AG20443 (cell line): ENCODE data around the gene RBBP4.
A peak's percentile ranks its signal among the peaks of the same experiment; 100 is the strongest.

ENCODE experiments used
- DNase-seq: peaks from one replicate; pipeline ENCODE4 v3.0.0; 2012; ENCODE audit warnings: low spot score, mixed read lengths

Gene RBBP4

DNA sequence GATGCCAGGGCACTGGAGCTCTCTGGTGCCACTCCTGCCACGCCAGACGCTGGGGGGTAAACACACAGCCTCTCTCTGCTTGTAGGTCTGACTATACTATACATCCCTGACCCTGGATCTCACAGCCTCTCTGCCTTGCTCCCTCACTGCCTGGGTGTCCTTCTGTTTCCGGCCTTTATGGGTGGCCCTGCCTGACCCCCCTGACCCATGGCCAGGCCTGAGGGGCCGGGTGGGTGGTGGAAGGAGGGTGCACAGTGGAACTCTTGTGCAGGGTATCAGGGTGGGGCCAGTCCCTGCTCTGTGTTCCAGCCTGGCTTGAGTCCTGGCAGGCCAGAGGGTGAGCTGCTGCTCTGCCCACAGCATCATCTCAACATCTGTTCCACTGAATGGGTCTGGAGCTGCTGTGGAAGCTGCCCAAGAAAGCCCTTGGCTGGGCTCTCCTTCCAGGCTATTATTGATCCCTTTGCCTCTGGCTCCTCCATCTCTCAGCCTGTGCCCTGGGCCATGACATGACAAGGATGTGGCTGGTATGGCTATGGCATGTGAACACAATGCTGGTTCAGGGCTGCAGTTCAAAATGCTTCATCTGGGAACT, 68.8 kb downstream of the RBBP4 start:
- peak; percentile 45 for DNase-seq

DNA sequence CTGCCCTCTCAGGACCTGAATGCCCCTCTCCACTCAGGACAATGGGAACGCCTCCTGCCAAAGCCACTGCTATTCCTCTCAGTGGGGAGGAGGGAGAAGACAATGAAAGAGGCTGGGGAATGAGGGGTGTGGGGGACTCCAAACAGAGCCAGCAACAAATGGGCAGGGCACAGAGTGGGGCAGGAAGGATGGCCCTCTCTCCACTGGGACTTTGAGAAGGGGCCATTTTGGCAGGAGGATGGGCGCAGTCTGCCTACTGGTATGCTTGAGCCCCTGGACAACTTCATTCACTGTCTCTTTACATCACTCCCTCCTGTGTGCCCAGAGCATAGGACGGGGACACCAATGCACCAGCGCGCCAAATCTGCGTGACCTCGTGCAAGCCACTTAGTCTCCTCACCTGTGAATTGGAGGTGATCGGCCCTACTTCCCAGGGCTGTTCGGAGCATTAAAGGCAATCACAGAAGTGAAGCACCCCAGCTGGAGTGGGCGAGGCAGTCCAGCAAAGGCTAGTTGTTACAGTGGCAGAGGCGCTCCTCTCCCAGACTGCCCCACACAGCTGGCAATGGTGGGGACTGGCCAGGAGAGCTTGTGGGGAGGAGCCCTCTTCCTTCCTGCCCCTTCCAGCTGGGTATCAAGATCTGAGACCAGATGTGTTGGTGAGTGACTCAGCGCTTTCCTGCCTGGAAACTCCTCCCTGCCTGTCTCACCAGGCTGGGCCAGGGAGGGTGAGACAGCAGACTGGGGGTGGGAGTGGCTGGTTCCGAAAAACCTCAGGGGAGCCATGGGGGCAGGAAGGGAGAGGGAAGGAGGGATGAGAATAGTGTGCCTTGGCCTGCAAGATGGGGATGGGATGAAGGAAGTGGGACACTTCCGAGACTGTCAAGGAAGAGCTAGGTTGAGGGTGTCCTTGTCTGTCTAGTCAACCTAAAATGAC, 73.9 kb downstream of the RBBP4 start:
- DNase-seq: peak; percentile 95

DNA sequence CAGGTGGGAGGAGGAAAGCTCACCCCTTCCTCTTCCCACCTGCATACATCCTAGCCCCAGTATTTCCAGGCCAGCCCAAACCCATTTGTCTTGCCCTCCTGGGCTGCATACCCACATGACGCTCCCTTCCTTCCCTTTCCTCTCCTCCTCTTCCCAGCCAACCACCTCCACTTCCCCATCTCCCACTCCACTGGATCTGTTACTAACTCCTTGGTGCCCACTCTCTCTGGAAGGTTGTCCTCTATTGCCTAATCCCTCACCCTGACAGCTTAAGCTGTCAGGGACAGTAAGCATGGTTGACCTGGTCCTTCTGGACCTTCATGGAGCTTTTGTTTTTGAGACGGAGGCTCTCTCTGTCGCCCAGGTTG, 74.6 kb downstream of the RBBP4 start:
- no peak for DNase-seq

DNA sequence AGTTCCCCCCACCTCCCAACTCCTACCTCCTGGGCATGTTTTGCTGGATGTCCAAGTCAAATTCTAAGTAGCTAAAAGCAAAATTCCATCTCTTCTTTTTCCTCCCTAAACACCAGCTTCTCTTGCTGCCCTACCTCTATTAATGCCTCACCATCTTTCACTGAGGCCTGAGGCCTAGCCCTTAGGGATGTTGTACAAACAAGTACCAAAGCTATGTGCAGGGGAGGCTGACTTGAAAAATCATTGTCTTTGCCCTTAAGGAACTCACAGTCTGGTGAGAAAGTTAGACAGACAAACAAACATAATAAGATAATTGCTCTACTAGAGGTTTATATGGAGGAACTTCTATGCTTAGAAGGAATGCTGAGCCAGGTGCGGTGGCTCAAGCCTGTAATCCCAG, 76.9 kb downstream of the RBBP4 start:
- no peak for DNase-seq

DNA sequence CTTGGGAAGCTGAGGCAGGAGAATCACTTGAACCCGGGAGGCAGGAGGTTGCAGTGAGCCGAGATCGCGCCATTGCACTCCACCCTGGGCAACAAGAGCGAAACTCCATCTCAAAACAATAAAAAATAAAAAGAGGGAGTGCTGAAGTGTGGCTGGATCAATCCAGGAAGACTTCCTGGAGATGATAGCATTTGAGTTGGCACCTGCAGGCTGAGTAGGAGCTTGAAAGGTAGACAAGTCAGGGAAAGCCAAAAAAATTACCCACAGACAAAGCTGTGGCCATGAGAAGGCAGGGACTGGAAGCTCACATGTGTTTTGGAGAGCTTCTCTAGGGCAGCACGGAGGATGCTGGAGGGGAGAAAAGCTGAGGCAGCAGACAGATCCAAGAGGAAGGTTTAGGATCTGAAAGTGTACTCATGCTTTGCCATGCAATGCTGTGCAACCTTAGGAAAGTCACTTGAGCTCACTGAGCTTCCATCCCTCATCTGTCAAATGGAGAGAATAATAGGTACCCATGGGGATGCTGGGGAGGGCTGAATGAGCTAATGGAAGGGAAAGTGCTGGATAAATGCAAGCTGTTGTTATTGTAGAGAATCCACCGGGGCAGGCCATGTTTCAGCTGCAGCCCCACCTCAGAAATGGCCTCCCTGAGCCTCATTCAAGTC, 77.5 kb downstream of the RBBP4 start:
- no peak for DNase-seq

DNA sequence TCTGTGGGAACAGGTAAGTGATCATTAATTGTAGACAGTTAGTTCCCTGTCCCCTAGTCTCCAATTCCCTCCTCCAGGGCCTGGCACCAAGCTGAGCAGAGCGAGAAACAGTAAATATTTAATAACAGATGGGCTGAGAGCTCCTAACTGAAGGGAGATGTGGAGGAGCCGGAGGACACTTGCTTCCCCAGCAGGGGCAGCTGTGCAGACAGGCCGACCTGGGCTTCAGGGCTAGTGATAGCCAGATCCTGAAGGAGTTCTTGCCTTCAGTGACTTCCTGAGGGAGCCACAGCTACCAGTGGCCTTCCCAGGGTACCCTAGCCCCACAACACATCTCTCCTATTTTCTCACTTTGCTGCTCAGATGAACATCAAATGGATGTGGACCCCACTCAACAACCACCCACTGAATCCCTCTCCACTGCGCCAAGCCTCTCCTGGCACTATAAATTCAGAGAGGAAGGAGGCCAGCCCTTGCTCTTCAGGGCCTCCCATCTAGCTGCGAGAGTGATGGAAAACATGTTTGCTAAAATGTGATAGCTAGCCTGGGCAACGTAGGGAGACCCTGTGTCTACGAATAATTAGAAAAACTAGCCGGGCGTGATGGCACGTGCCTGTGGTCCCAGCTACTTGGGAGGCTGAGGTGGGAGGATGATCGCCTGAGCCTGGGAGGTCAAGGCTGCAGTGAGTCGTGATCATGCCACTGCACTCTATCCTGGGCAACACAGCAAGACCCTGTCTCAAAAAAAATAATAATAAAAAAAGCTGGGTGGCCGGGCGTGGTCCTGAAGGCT, 78.4 kb downstream of the RBBP4 start:
- no peak for DNase-seq

DNA sequence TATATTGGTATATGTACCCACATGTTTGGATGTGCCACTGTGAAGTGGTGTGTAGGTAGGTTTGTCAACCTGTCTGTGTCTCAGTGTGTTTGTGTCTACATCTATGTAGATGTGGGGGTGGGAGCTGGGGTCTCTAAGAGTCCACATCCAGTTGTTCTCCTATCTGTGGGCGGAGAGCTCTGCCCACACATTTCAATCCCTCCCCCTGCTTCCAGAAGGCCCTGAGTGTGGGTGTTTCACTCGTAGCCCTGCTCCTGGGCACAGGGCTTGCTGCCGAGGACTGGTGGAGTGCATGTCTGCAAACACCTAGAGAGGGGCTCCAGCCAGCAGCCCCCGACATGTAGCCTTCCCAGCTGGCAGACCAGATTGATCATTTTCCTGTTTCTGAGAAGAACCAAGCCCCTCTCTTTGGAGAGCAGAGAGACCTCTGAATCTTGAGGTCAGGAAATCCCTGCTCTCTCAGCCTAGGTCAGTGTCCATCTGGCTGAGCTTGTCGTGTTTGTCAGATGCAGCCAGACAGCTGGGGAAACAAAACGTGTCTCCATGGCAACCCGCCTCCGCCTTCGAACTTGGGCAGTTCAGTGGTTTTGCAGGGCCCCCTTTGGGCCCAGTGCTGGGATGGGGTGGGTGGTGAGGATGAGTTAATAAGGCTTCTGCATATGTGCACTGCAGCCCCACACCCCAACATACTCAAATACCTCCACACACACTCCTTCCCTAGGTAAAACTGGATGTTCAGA, 82.7 kb downstream of the RBBP4 start:
- DNase-seq: no peak
